Thoracic aorta (tissue), 2 donors: ENCODE results near the gene TJP3. TPM values are rescaled to one million over a fixed set of nuclear protein-coding genes. Genes with fewer than 3 reads are reported as not detected.

Source experiments
- ATAC-seq: fragments of 150-250 bp; one replicate; pipeline ENCODE4 v1.8.0; 2017; ENCODE audit warnings: low read depth; ENCODE audit not compliant: insufficient number of reproducible peaks, low FRiP score
- DNase-seq: peaks from one replicate; pipeline ENCODE4 v3.0.0-alpha.2; 2020; ENCODE audit warnings: low spot score
- H3K27ac ChIP-seq, 2 donors: fragments of 200-600 bp; sonication (generic); 1 replicate in 1 of 2; 2 replicates in 1 of 2; pipeline ENCODE4 v1.5.1; 2016; ENCODE audit warnings: mild to moderate bottlenecking in 2 of 2, moderate library complexity in 2 of 2
- H3K27me3 ChIP-seq: fragments of 200-600 bp; sonication (generic); replicated peaks from 2 replicates; pipeline ENCODE4 v1.6.0; 2016; ENCODE audit warnings: mild to moderate bottlenecking; ENCODE audit not compliant: insufficient read depth
- H3K36me3 ChIP-seq: fragments of 200-600 bp; sonication (generic); one replicate; pipeline ENCODE4 v1.5.1; 2016
- H3K4me1 ChIP-seq, 2 donors: fragments of 200-600 bp; sonication (generic); 1 replicate in 1 of 2; 2 replicates in 1 of 2; pipeline versions ENCODE4 v1.5.1 to v1.6.0; 2016; ENCODE audit warnings: low read depth in 2 of 2, mild to moderate bottlenecking in 1 of 2; ENCODE audit not compliant: control insufficient read depth in 1 of 2
- H3K4me3 ChIP-seq: fragments of 200-600 bp; sonication (generic); 2 replicates; pipeline ENCODE4 v1.5.1; 2016; ENCODE audit warnings: mild to moderate bottlenecking
- H3K9me3 ChIP-seq: fragments of 200-600 bp; sonication (generic); 2 replicates; pipeline ENCODE4 v1.5.1; 2016
- CTCF ChIP-seq: fragments of 200-600 bp; sonication (generic); IDR thresholded peaks from one replicate; pipeline ENCODE4 v1.5.1; 2019; ENCODE audit warnings: antibody characterized with exemption
- total RNA-seq, 2 donors: library from RNA; depleted of rRNA; stranded (reverse); fragments of >200 nt; gene quantifications; one replicate each; pipeline versions ENCODE4 v1.1.0 to v1.2.3, GENCODE V29; 2016

Gene TJP3
- total RNA-seq, 2 donors from 2014 or later, result 0.41 to 2.1 TPM

GRCh38 chr19:3684054-3684816 lies 23.9 kb upstream of the TJP3 start:
- ATAC-seq, result no peak
- H3K36me3 ChIP-seq, result no peaks in the 10 kb centered on the region
- no peak for TF ChIP-seq CTCF
- H3K9me3 ChIP-seq, result no peaks in the 10 kb centered on the region
- H3K27me3 ChIP-seq, result no peaks in the 10 kb centered on the region
- no peak overlapping the region for H3K4me3 ChIP-seq
- H3K4me1 ChIP-seq, result peaks cover 8 to 59% of the 10 kb centered on the region in 2 donors
- no peak for DNase-seq
- peak overlapping the region; percentile 67 to 77 for H3K27ac ChIP-seq

- peak; percentile 44 for ATAC-seq
- no peak for TF ChIP-seq CTCF
- no peak overlapping the region for H3K4me3 ChIP-seq
- no peak for DNase-seq
- peak overlapping the region; percentile 67 to 80 for H3K27ac ChIP-seq
- peaks cover 8 to 59% of the 10 kb centered on the region in 2 donors for H3K4me1 ChIP-seq
- no peaks in the 10 kb centered on the region for H3K36me3 ChIP-seq
- no peaks in the 10 kb centered on the region for H3K27me3 ChIP-seq
- no peaks in the 10 kb centered on the region for H3K9me3 ChIP-seq
These were observed 23.3 kb upstream of the TJP3 start for GRCh38 chr19:3684817-3685410.

- H3K27ac ChIP-seq, result peak overlapping the region; percentile 44 to 60
- no peaks in the 10 kb centered on the region for H3K36me3 ChIP-seq
- no peak for DNase-seq
- H3K4me1 ChIP-seq, result peaks cover 8 to 51% of the 10 kb centered on the region in 2 donors
- H3K27me3 ChIP-seq, result no peaks in the 10 kb centered on the region
- ATAC-seq, result no peak
- no peaks in the 10 kb centered on the region for H3K9me3 ChIP-seq
- H3K4me3 ChIP-seq, result peak overlapping the region; percentile 29
- no peak for TF ChIP-seq CTCF
These were observed 20.8 kb upstream of the TJP3 start for GRCh38 chr19:3687393-3687773.

GRCh38 chr19:3687774-3688706 lies 20.1 kb upstream of the TJP3 start:
- Histone ChIP-seq H3K4me3 (peak overlapping the region; percentile 29), H3K9me3 (no peaks in the 10 kb centered on the region), H3K36me3 (no peaks in the 10 kb centered on the region), H3K27me3 (no peaks in the 10 kb centered on the region), H3K4me1 (peaks cover 8 to 51% of the 10 kb centered on the region in 2 donors), H3K27ac (peak overlapping the region in 1 of 2 donors; percentile 27)
- no peak for ATAC-seq
- TF ChIP-seq CTCF, result no peak
- DNase-seq, result no peak
